Loucy (cell line): ENCODE measurements around the gene RAB19.

ENCODE experiments used
- CTCF ChIP-seq: fragments of 200-600 bp; sonication (generic); conservative IDR thresholded peaks from 2 replicates; pipeline ENCODE4 v1.5.1; 2014; ENCODE audit warnings: mild to moderate bottlenecking, antibody characterized with exemption, low read length
- EZH2phosphoT487 ChIP-seq: fragments of 200-600 bp; IDR thresholded peaks from 2 replicates; pipeline ENCODE4 v1.6.1; 2018; ENCODE audit warnings: antibody characterized with exemption, mild to moderate bottlenecking, moderate library complexity, borderline replicate concordance

GRCh38 chr7:140418653-140419052 lies 14.8 kb downstream of the RAB19 start:
- no peak for TF ChIP-seq CTCF
- no peak for TF ChIP-seq EZH2phosphoT487
